ENCODE measurements around the gene DRAM1. TPM values are rescaled to one million over a fixed set of nuclear protein-coding genes. Genes with fewer than 3 reads are reported as not detected.

Gene DRAM1
- polyA plus RNA-seq, 1 donor (not counting 4 experiments of a cell fraction or from before 2014, with no cell fraction given) = 21.7 TPM

GRCh38 chr12:101902641-101903040 is 25.3 kb downstream of the DRAM1 start:
- no peak for FAIRE-seq

GRCh38 chr12:101906226-101906625 is 28.8 kb downstream of the DRAM1 start:
- no peaks in the 10 kb centered on the region for H3K27me3 ChIP-seq (ENCODE audit: control insufficient read depth, extremely low read depth, insufficient read depth, low read length)
- no peak overlapping the region for H3K4me3 ChIP-seq (ENCODE audit: control insufficient read depth in 2 of 3, extremely low read depth in 1 of 3, insufficient read depth in 2 of 3, low read depth in 1 of 3, low read length in 3 of 3)
- H3K9me3 ChIP-seq (ENCODE audit: control insufficient read depth, low read depth, low read length) = no peaks in the 10 kb centered on the region
- FAIRE-seq (no peak), DNase-seq (ENCODE audit: low read depth, low spot score) (no peak)
- H3K9ac ChIP-seq (ENCODE audit: control insufficient read depth, extremely low read depth, insufficient read depth, low read length) = no peak overlapping the region
- no peaks in the 10 kb centered on the region for H3K79me2 ChIP-seq (ENCODE audit: control insufficient read depth, insufficient read depth, low read length)
- H3K4me1 ChIP-seq (ENCODE audit: control insufficient read depth, extremely low read depth, insufficient read depth, low read length) = no peaks in the 10 kb centered on the region
- no peak overlapping the region for H3K4me2 ChIP-seq (ENCODE audit: control insufficient read depth, extremely low read depth, insufficient read depth, low read depth, low read length)
- no peak overlapping the region for H2AFZ ChIP-seq (ENCODE audit: control insufficient read depth, low read length)
- H4K20me1 ChIP-seq (ENCODE audit: control insufficient read depth, extremely low read depth, insufficient read depth, low read length) = no peaks in the 10 kb centered on the region
- no peak for TF ChIP-seq EZH2 (IDR thresholded peaks at IDR 0.05; ENCODE audit: low read length)
- TF ChIP-seq CTCF (optimal IDR thresholded peaks at IDR 0.05 in 1 of 3, IDR thresholded peaks at IDR 0.05 in 1 of 3, conservative IDR thresholded peaks at IDR 0.05 in 1 of 3; ENCODE audit: extremely low read depth in 1 of 3, insufficient read depth in 2 of 3, low read length in 3 of 3) = no peak
- no peak overlapping the region for H3K27ac ChIP-seq (ENCODE audit: control insufficient read depth, insufficient read depth, low read length)
- peaks cover 0 to 6% of the 10 kb centered on the region in 2 experiments for H3K36me3 ChIP-seq (ENCODE audit: control insufficient read depth in 2 of 2, extremely low read depth in 1 of 2, insufficient read depth in 2 of 2, low read length in 2 of 2)
- H3K9me1 ChIP-seq (ENCODE audit: control insufficient read depth, extremely low read depth, insufficient read depth, low read length) = no peaks in the 10 kb centered on the region
- dilution Hi-C loops (cut with MboI; ENCODE audit: extremely low pct_ligation_motif_present, low sequenced_read_pairs) = no loop called here

More at GRCh38 chr12:101902641-101903040, 25.3 kb downstream of the DRAM1 start:
- TF ChIP-seq CTCF (optimal IDR thresholded peaks at IDR 0.05 in 1 of 3, IDR thresholded peaks at IDR 0.05 in 1 of 3, conservative IDR thresholded peaks at IDR 0.05 in 1 of 3; ENCODE audit: extremely low read depth in 1 of 3, insufficient read depth in 2 of 3, low read length in 3 of 3) (no peak), EZH2 (IDR thresholded peaks at IDR 0.05; ENCODE audit: low read length) (no peak)
- no peak overlapping the region for H3K4me2 ChIP-seq (ENCODE audit: control insufficient read depth, extremely low read depth, insufficient read depth, low read depth, low read length)
- H3K27ac ChIP-seq (ENCODE audit: control insufficient read depth, insufficient read depth, low read length) = no peak overlapping the region
- no peaks in the 10 kb centered on the region for H3K79me2 ChIP-seq (ENCODE audit: control insufficient read depth, insufficient read depth, low read length)
- H3K9me1 ChIP-seq (ENCODE audit: control insufficient read depth, extremely low read depth, insufficient read depth, low read length) = no peaks in the 10 kb centered on the region
- no peaks in the 10 kb centered on the region for H3K9me3 ChIP-seq (ENCODE audit: control insufficient read depth, low read depth, low read length)
- no peak overlapping the region for H2AFZ ChIP-seq (ENCODE audit: control insufficient read depth, low read length)
- DNase-seq (ENCODE audit: low read depth, low spot score) = no peak
- H4K20me1 ChIP-seq (ENCODE audit: control insufficient read depth, extremely low read depth, insufficient read depth, low read length) = no peaks in the 10 kb centered on the region
- dilution Hi-C loops (cut with MboI; ENCODE audit: extremely low pct_ligation_motif_present, low sequenced_read_pairs) = no loop called here
- peaks cover 0 to 8% of the 10 kb centered on the region in 2 experiments for H3K36me3 ChIP-seq (ENCODE audit: control insufficient read depth in 2 of 2, extremely low read depth in 1 of 2, insufficient read depth in 2 of 2, low read length in 2 of 2)
- no peak overlapping the region for H3K9ac ChIP-seq (ENCODE audit: control insufficient read depth, extremely low read depth, insufficient read depth, low read length)
- H3K4me3 ChIP-seq (ENCODE audit: control insufficient read depth in 2 of 3, extremely low read depth in 1 of 3, insufficient read depth in 2 of 3, low read depth in 1 of 3, low read length in 3 of 3) = no peak overlapping the region
- H3K4me1 ChIP-seq (ENCODE audit: control insufficient read depth, extremely low read depth, insufficient read depth, low read length) = no peaks in the 10 kb centered on the region
- no peaks in the 10 kb centered on the region for H3K27me3 ChIP-seq (ENCODE audit: control insufficient read depth, extremely low read depth, insufficient read depth, low read length)

All from keratinocyte (primary cell).